Activated CD4-positive, alpha-beta T cell treated with anti-CD3 and anti-CD28 coated beads for 36 hours (primary cell): Measurements from ENCODE around the gene ATP9B. TPM values are rescaled to one million over a fixed set of nuclear protein-coding genes. Genes with fewer than 3 reads are reported as not detected.

ENCODE experiments used
- ATAC-seq: fragments of 200-7000 bp; cut with Tn5 transposase; one replicate; pipeline ENCODE4 v1.10.0; 2021; ENCODE audit warnings: mild to moderate bottlenecking, moderate library complexity
- CTCF ChIA-PET: fragments of 350-600 bp; sonication (Branson Sonifier 250); formaldehyde crosslinking; loops from one replicate; lab custom pipeline; 2021; ENCODE audit warnings: antibody characterized with exemption; lab: Charles Lee
- POLR2A ChIA-PET: fragments of 350-600 bp; sonication (Branson Sonifier 250); formaldehyde crosslinking; loops from one replicate; lab custom pipeline; 2021; ENCODE audit warnings: antibody characterized with exemption, inconsistent platforms; lab: Charles Lee
- DNase-seq: peaks from one replicate; pipeline ENCODE4 v3.0.0-alpha.2; 2020
- H3K27ac Mint-ChIP-seq: one replicate; pipeline ENCODE4 v1.8.0; 2021; ENCODE audit warnings: mixed read lengths
- H3K27me3 Mint-ChIP-seq: one replicate; pipeline ENCODE4 v1.8.0; 2021; ENCODE audit warnings: mixed read lengths
- H3K36me3 Mint-ChIP-seq: one replicate; pipeline ENCODE4 v1.8.0; 2021; ENCODE audit warnings: low read depth, mixed read lengths
- H3K4me1 Mint-ChIP-seq: one replicate; pipeline ENCODE4 v1.8.0; 2021; ENCODE audit warnings: mixed read lengths
- H3K4me3 Mint-ChIP-seq: one replicate; pipeline ENCODE4 v1.8.0; 2021; ENCODE audit warnings: mild to moderate bottlenecking, moderate library complexity, mixed read lengths
- H3K9me3 Mint-ChIP-seq: one replicate; pipeline ENCODE4 v1.8.0; 2021; ENCODE audit warnings: low read depth, mixed read lengths
- intact Hi-C, 2 experiments: fragments of 100-400 bp; cut with DNase I in 1 of 2; cut with micrococcal nuclease in 1 of 2; formaldehyde crosslinking; loops; one replicate each; pipeline versions ENCODE4 v1.14.2 to v1.15.1; 2022 to 2024; cut with DNase I, micrococcal nuclease
- total RNA-seq, 2 experiments: library from RNA; stranded (reverse); gene quantifications; one replicate each; pipeline ENCODE4 v1.2.3, GENCODE V29; 2021

The ATP9B gene
- total RNA-seq, 2 experiments from 2014 or later = 19.4 to 20.8 TPM

DNA sequence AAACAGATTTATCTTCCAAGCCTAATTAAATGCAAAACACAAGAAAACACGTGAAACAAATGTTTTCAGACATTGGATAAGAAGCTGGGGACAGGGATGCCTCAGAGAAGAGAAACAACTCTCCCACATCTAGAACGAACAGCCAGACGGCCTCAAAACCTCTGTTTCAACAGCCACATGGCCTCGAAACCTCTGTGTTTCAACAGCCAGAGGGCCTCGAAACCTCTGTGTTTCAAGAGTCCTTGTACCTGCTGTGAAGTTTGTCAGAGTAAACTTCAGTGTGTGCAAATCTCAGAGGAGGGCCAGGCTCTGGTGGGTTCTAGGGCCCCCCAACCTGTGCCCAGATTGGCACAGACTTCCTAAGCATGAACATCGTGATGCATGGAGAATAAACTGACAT is 283.2 kb downstream of the ATP9B start:
- no peaks in the 10 kb centered on the region for H3K4me1 Mint-ChIP-seq
- no peak for DNase-seq
- H3K27ac Mint-ChIP-seq = no peak overlapping the region
- CTCF ChIA-PET = no interaction called here
- no peak overlapping the region for H3K4me3 Mint-ChIP-seq
- H3K9me3 Mint-ChIP-seq = no peaks in the 10 kb centered on the region
- intact Hi-C loops = no loop called here
- peaks cover 14% of the 10 kb centered on the region for H3K36me3 Mint-ChIP-seq
- POLR2A ChIA-PET = no interaction called here
- no peaks in the 10 kb centered on the region for H3K27me3 Mint-ChIP-seq
- no peak for ATAC-seq

DNA sequence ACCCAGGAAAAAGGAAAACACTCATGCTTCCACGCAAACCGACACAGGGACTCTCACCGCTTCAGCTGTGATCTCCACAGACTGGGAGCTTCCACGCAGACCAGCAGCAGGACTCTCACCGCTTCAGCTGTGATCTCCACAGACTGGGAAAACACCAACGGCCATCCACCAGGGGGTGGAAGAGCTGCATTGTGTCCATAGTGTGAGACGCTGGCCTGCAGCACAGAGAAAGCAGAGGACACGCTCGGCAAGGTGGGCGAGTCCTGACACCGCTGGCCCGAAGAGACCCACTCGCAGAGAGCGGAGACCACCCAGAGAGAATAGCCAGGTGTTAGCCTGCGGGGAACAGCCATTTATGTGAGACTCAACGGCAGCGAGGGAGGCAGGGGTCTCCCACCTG is 284.1 kb downstream of the ATP9B start:
- H3K27ac Mint-ChIP-seq = no peak overlapping the region
- H3K9me3 Mint-ChIP-seq = no peaks in the 10 kb centered on the region
- no peaks in the 10 kb centered on the region for H3K27me3 Mint-ChIP-seq
- intact Hi-C loops = no loop called here
- peaks cover 12% of the 10 kb centered on the region for H3K36me3 Mint-ChIP-seq
- H3K4me1 Mint-ChIP-seq = no peaks in the 10 kb centered on the region
- ChIA-PET CTCF (no interaction called here), POLR2A (no interaction called here)
- H3K4me3 Mint-ChIP-seq = no peak overlapping the region
- DNase-seq (no peak), ATAC-seq (no peak)

DNA sequence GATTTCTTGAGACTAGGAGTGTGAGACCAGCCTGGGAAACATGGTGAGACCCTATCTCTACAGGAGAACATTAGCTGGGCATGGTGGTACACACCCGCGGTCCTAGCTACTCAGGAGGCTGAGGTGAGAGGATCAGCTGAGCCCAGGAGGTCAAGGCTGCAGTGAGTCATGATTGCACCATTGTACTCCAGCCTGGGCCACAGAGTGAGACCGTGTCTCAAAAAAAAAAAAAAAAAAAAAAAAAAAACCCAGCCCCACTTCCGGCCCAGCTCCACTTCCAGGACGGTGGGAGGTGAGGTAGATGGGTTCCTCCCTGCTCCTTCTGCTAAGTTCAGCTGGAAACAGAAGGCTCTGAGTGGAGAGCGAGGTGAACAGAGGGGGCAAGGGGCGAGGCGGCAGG is 285.2 kb downstream of the ATP9B start:
- Mint-ChIP-seq H3K36me3 (peaks cover 10% of the 10 kb centered on the region), H3K9me3 (no peaks in the 10 kb centered on the region), H3K4me1 (no peaks in the 10 kb centered on the region), H3K27ac (no peak overlapping the region), H3K4me3 (no peak overlapping the region), H3K27me3 (no peaks in the 10 kb centered on the region)
- DNase-seq (no peak), ATAC-seq (no peak)
- ChIA-PET CTCF (no interaction called here), POLR2A (no interaction called here)
- intact Hi-C loops = no loop called here

DNA sequence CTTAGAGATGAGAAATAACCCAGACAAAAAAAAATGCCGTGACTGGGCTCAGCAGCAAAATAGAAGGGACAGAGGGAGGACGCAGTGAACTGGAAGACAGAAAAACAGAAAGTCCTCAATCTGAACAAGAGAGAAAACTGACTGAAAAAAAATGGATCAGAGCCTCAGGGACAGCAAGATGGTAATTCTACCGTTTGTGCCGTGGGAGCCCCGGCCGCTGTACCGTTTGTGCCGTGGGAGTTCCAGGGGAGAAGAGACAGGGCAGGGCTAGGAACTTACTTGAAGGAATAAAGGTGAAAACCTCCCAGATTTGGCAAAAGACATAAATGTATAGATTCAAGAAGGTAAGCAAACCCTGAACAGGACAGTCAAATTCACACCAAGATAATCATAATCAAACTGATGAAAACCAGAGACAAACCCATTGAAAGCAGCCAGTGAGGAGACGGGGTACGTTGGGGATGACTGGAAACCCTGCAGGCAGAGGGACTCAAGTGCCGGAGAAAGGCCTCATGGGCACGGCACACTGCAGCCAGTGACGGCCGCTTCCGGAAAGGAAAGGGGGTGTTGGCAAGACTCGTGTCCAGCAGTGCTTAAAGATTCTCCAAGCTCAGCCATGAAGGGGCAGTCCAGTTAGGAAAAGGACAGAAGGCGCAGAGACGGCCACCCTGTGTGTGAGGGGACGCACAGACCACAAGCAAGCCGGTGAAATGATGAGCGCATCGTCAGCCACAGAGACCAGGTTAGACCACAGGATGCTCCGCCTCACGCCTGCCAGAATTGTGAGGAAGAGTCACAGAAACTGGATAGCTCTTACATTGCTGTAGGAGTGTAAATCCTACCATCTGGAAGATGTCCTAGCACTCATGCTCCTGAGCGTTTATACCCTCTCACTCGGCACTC is 286.5 kb downstream of the ATP9B start:
- H3K4me1 Mint-ChIP-seq = no peaks in the 10 kb centered on the region
- H3K4me3 Mint-ChIP-seq = no peak overlapping the region
- intact Hi-C loops = no loop called here
- DNase-seq (no peak), ATAC-seq (no peak)
- CTCF ChIA-PET = no interaction called here
- H3K9me3 Mint-ChIP-seq = no peaks in the 10 kb centered on the region
- H3K27me3 Mint-ChIP-seq = no peaks in the 10 kb centered on the region
- H3K36me3 Mint-ChIP-seq = peaks cover 16% of the 10 kb centered on the region
- H3K27ac Mint-ChIP-seq = no peak overlapping the region
- POLR2A ChIA-PET = no interaction called here

DNA sequence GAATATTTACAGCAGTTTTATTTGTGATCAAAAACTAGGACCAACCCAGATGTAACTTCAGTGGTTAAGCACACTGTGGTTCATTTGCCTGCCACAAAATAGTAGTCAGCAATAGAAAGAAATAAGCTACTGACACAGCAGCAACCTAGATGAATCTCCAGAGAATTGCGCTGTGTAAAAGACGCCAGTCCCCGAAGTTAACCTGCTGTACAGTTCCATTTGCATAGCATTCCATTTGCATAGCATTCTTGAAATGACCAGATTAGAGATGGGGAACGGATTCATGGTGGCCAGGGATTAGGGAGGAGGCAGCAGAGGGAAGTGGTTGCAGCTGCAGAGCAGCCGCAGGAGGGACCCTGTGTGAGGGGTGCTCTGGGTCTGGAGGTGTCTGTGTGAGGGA is 287.2 kb downstream of the ATP9B start:
- no peak overlapping the region for H3K27ac Mint-ChIP-seq
- H3K4me3 Mint-ChIP-seq = no peak overlapping the region
- ATAC-seq (no peak), DNase-seq (no peak)
- H3K4me1 Mint-ChIP-seq = no peaks in the 10 kb centered on the region
- ChIA-PET POLR2A (no interaction called here), CTCF (interaction anchor here (0.6 kb wide), 1 partner anchor 336 kb away, joined by 3 read pairs; no protein-coding TSS in a partner anchor)
- H3K9me3 Mint-ChIP-seq = no peaks in the 10 kb centered on the region
- no peaks in the 10 kb centered on the region for H3K27me3 Mint-ChIP-seq
- peaks cover 19% of the 10 kb centered on the region for H3K36me3 Mint-ChIP-seq
- intact Hi-C loops = no loop called here

DNA sequence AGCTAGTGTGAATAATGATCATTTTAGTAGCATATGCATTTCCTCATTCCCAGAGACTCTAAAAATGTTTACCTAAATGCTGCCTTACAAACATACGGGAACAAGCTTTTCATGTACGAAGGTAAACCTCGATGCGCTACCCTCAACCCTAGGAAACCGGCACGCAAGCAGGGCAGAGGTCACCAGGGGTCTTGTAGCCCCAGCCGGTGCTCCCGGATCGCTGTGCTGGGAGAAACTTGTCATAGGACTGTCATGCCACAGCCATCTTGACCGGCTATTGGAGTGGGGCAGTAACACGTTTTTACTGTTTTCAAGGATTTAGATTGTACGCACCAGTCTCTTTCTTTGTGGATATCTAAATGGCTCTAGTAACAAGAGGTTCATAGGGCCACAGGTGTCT is 291.7 kb downstream of the ATP9B start:
- no peaks in the 10 kb centered on the region for H3K4me1 Mint-ChIP-seq
- POLR2A ChIA-PET = no interaction called here
- CTCF ChIA-PET = interaction anchor here (0.6 to 2.4 kb wide), 3 partner anchors 18 to 285 kb away, joined by 3 to 10 read pairs (median 3); no protein-coding TSS in a partner anchor
- H3K36me3 Mint-ChIP-seq = peaks cover 38% of the 10 kb centered on the region
- intact Hi-C loops = no loop called here
- no peak overlapping the region for H3K4me3 Mint-ChIP-seq
- no peaks in the 10 kb centered on the region for H3K9me3 Mint-ChIP-seq
- H3K27ac Mint-ChIP-seq = no peak overlapping the region
- no peaks in the 10 kb centered on the region for H3K27me3 Mint-ChIP-seq
- DNase-seq = no peak
- no peak for ATAC-seq

DNA sequence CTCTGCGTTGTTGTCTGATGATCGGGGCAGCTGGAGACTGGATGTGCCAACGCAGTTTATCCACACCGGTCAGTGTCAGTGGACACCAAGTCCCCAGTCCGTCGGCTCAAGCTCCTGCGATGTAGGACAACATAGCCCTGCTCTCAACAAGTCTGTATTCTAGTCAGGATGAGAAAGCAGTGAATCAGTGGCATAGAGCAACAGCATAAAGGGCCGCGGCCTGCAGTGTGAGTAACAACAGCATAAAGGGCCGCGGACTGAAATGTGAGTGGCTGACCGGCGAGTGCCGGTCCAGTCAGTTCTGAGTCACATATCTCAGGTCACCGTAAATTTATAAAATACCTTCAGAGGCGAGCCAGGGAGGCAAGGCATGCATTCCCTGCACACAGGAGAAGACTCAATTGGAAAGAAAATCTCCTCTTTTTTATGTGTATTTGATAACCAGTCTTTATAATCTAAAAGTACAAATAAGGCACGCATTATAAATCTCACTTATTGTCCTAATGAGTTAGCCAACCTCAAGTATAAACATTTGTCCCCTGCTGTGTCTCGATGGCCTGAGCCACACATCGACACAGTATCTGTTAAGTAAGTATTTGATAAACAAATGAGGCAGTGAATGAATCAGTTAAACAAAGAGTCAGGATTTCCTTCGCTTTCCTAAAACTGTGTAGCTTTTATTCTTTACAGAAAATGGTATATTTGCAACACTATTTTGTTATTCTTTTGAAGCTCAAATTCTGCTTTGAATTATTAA is 292.8 kb downstream of the ATP9B start:
- Mint-ChIP-seq H3K27me3 (no peaks in the 10 kb centered on the region), H3K9me3 (no peaks in the 10 kb centered on the region), H3K27ac (no peak overlapping the region), H3K4me1 (no peaks in the 10 kb centered on the region), H3K4me3 (no peak overlapping the region), H3K36me3 (peaks cover 39% of the 10 kb centered on the region)
- DNase-seq (no peak), ATAC-seq (no peak)
- POLR2A ChIA-PET = no interaction called here
- CTCF ChIA-PET = interaction anchor here (1.0 to 2.4 kb wide), 2 partner anchors 13 to 17 kb away, joined by 3 to 10 read pairs; no protein-coding TSS in a partner anchor
- intact Hi-C loops = no loop called here

DNA sequence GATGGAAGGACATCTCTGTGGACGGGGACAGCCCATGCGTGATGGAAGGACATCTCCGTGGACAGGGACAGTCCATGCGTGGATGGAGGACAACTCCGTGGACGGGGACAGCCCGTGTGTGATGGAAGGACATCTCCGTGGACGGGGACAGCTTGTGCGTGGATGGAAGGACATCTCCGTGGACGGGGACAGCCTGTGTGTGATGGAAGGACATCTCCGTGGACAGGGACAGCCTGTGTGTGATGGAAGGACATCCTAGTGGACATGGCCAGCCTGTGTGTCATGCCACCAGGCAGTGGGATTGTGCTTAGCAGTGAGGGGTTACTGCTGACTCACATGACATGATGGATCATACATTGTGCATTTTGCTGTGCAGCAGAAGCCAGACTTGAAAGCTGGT is 296.5 kb downstream of the ATP9B start:
- no peaks in the 10 kb centered on the region for H3K27me3 Mint-ChIP-seq
- ChIA-PET CTCF (interaction anchor here (0.6 kb wide), 1 partner anchor 1398 kb away, joined by 3 read pairs; no protein-coding TSS in a partner anchor), POLR2A (no interaction called here)
- intact Hi-C loops = no loop called here
- H3K9me3 Mint-ChIP-seq = no peaks in the 10 kb centered on the region
- peaks cover 27% of the 10 kb centered on the region for H3K36me3 Mint-ChIP-seq
- no peak overlapping the region for H3K27ac Mint-ChIP-seq
- no peak overlapping the region for H3K4me3 Mint-ChIP-seq
- ATAC-seq = no peak
- peaks cover 19% of the 10 kb centered on the region for H3K4me1 Mint-ChIP-seq
- DNase-seq = no peak

DNA sequence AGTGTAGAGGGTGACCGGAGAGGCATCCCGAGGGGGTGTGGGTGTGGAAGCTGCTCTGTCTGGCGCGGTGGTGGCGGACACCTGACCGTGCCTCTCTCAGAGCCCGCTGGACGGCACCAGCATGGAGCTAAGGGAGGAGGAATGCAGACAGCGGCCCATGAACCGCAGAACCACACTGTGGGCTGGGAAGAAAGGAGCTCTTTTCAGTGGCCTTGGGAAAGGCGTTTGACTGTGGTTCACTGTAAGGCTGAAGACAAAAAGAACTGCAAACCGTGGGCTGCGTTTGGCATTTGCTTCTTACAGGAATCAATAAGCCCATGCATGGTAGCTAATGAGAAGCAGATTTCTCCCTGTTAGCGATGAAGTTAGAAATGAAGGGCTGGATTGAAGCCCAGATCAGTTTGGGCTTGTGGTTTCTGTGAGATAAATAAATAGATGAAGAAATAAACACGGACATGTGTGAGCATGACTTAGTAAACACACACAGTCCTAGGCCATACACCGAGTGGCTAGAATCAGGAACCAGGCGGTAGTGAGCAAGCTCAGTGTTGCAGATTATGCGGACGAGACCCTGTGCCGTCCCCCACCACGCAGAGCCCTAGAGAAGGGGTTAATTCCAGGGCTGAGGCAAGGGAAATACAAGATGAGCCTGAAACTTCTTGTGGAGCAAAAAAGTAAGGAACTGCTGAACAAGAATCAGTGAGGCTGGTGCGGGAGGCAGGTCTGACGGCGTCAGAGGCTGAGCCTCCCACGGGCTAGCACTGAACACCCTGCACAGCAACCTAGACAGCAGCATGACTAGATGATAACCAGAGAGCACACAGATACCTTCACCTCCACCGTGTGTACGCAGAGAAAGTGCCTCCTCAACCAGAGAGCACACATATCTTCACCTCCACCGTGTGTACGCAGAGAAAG is 297.2 kb downstream of the ATP9B start:
- ATAC-seq = no peak
- intact Hi-C loops = no loop called here
- no peak for DNase-seq
- Mint-ChIP-seq H3K9me3 (no peaks in the 10 kb centered on the region), H3K4me1 (peaks cover 21% of the 10 kb centered on the region), H3K36me3 (peaks cover 21% of the 10 kb centered on the region), H3K27me3 (no peaks in the 10 kb centered on the region), H3K27ac (no peak overlapping the region), H3K4me3 (no peak overlapping the region)
- ChIA-PET POLR2A (no interaction called here), CTCF (no interaction called here)

DNA sequence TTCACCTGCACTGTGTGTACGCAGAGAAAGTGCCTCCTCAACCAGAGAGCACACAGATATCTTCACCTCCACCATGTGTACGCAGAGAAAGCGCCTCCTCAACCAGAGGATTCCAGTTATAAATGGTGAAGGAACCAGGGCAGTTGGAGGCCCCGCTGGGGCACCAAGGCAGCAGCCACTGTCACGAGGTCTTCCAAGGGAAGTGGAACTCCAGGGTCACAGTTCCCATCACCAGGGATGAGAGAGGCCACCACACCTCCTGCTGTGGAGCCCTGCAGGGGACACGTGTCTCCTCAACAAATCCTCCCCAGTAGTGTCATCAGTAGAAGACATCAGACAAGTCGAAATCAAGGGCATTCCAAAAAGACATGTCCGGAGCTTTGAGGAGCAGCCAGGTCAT is 298.3 kb downstream of the ATP9B start:
- Mint-ChIP-seq H3K36me3 (peaks cover 12% of the 10 kb centered on the region), H3K4me3 (no peak overlapping the region), H3K27me3 (no peaks in the 10 kb centered on the region), H3K27ac (no peak overlapping the region), H3K4me1 (peaks cover 26% of the 10 kb centered on the region), H3K9me3 (no peaks in the 10 kb centered on the region)
- intact Hi-C loops = no loop called here
- POLR2A ChIA-PET = no interaction called here
- DNase-seq (no peak), ATAC-seq (no peak)
- CTCF ChIA-PET = no interaction called here

DNA sequence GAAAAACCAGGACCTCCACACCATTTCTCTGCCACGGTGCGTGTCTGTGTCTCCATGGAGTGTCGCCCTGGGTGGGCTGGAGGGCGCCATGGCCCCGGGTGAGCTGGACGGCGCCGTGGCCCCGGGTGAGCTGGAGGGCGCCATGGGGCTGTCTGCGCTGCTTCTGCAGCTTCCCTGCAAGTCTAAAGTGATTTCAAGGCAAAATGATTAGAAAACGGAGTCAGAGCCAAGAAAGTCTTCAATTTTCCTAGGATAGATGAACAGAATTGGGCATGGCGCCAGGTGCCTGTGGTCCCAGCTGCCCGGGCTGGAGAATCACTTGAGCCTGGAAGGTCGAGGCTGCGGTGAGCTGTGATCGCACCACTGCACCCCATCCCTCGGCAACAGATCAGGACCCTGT is 298.8 kb downstream of the ATP9B start:
- ChIA-PET POLR2A (no interaction called here), CTCF (interaction anchor here (0.7 to 0.9 kb wide), 2 partner anchors 10 to 54 kb away, joined by 3 to 5 read pairs; no protein-coding TSS in a partner anchor)
- H3K9me3 Mint-ChIP-seq = no peaks in the 10 kb centered on the region
- peaks cover 26% of the 10 kb centered on the region for H3K4me1 Mint-ChIP-seq
- H3K27me3 Mint-ChIP-seq = no peaks in the 10 kb centered on the region
- H3K36me3 Mint-ChIP-seq = peaks cover 12% of the 10 kb centered on the region
- H3K27ac Mint-ChIP-seq = no peak overlapping the region
- no peak overlapping the region for H3K4me3 Mint-ChIP-seq
- intact Hi-C loops = no loop called here
- DNase-seq = no peak
- no peak for ATAC-seq
